HepG2 (cell line): ENCODE results near the gene NOP9. TPM values are rescaled to one million over a fixed set of nuclear protein-coding genes. Genes with fewer than 3 reads are reported as not detected.

Experiments
- ATF7 ChIP-seq, 2 experiments: fragments of 450-650 bp in 1 of 2; sonication (generic) in 1 of 2; formaldehyde crosslinking in 1 of 2; IDR thresholded peaks; 2 replicates each; pipeline versions ENCODE4 v1.4.0 to v1.6.1; 2016 to 2020; ENCODE audit warnings: antibody characterized with exemption in 1 of 2, mild to moderate bottlenecking in 1 of 2, missing genetic modification reagents in 1 of 2
- CENPX ChIP-seq: sonication (generic); formaldehyde crosslinking; IDR thresholded peaks from 2 replicates; pipeline ENCODE4 v1.9.0; 2021; ENCODE audit warnings: mild to moderate bottlenecking, missing genetic modification reagents, moderate library complexity
- FIP1L1 ChIP-seq: fragments of 200-400 bp; formaldehyde crosslinking; IDR thresholded peaks from 2 replicates; pipeline ENCODE4 v1.6.1; 2018; ENCODE audit warnings: low read depth, mild to moderate bottlenecking, low read length, moderate library complexity, borderline replicate concordance; ENCODE audit not compliant: insufficient read depth
- JARID2 ChIP-seq: sonication (generic); formaldehyde crosslinking; IDR thresholded peaks from 2 replicates; pipeline ENCODE4 v1.8.1; 2023; ENCODE audit warnings: missing genetic modification reagents, inconsistent platforms; ENCODE audit not compliant: insufficient replicate concordance
- KLF9 ChIP-seq: IDR thresholded peaks from 2 replicates; pipeline ENCODE4 v1.6.1; 2016; ENCODE audit warnings: low read depth
- MIER3 ChIP-seq: IDR thresholded peaks from 2 replicates; pipeline ENCODE4 v1.6.1; 2016; ENCODE audit warnings: missing compliant biosample characterization, borderline replicate concordance
- ZNF230 ChIP-seq: sonication (generic); formaldehyde crosslinking; IDR thresholded peaks from 2 replicates; pipeline ENCODE4 v1.4.0; 2020; ENCODE audit warnings: mild to moderate bottlenecking, missing genetic modification reagents
- ZNF562 ChIP-seq: sonication (generic); formaldehyde crosslinking; IDR thresholded peaks from 2 replicates; pipeline ENCODE4 v1.8.0; 2022; ENCODE audit warnings: missing genetic modification reagents, borderline replicate concordance
- ZNF737 ChIP-seq: sonication (generic); formaldehyde crosslinking; IDR thresholded peaks from 2 replicates; pipeline ENCODE4 v1.5.0; 2020; ENCODE audit warnings: missing genetic modification reagents, mild to moderate bottlenecking, borderline replicate concordance
- polyA plus RNA-seq, 8 experiments: library from polyadenylated mRNA; depleted of rRNA in 3 of 8; stranded (reverse) in 7 of 8; unstranded in 1 of 8; fragments of >200 nt; fragmentation: Illumina TruSeq in 4 of 8; extraction: Trizol in 4 of 8; gene quantifications; 2 replicates each; pipeline versions ENCODE4 v1.2.1 to v1.2.3, GENCODE V29; 2011 to 2016; ENCODE audit warnings: low read depth in 4 of 8, missing spikeins in 1 of 8, mixed read lengths in 1 of 8; ENCODE audit not compliant: insufficient read depth in 1 of 8
- total RNA-seq, 5 experiments: library from RNA; depleted of rRNA; stranded (reverse); fragments of >200 nt; fragmentation: Illumina TruSeq; extraction: Trizol; gene quantifications; 2 replicates each; pipeline ENCODE4 v1.2.3, GENCODE V29; 2016; ENCODE audit warnings: low read depth in 1 of 5
- TF ChIP-seq, protein P1 (sequence below): sonication (generic); formaldehyde crosslinking; IDR thresholded peaks from 2 replicates; pipeline ENCODE4 v1.8.0; 2022; ENCODE audit warnings: mild to moderate bottlenecking, missing genetic modification reagents, borderline replicate concordance
- TF ChIP-seq, protein P2 (sequence below): sonication (generic); formaldehyde crosslinking; conservative IDR thresholded peaks from 2 replicates; pipeline ENCODE4 v1.4.0; 2020; ENCODE audit warnings: missing genetic modification reagents
- TF ChIP-seq, protein P3 (sequence below): sonication (generic); formaldehyde crosslinking; IDR thresholded peaks from 2 replicates; pipeline ENCODE4 v1.8.0; 2022; ENCODE audit warnings: missing genetic modification reagents, mild to moderate bottlenecking, inconsistent platforms, borderline replicate concordance
- TF ChIP-seq, protein P4 (sequence below): sonication (generic); formaldehyde crosslinking; IDR thresholded peaks from 2 replicates; pipeline ENCODE4 v1.8.1; 2023; ENCODE audit warnings: mild to moderate bottlenecking, missing genetic modification reagents
- TF ChIP-seq, protein P5 (sequence below): sonication (generic); formaldehyde crosslinking; IDR thresholded peaks from 2 replicates; pipeline ENCODE4 v1.4.0; 2020; ENCODE audit warnings: missing genetic modification reagents
- TF ChIP-seq, protein P6 (sequence below): sonication (generic); formaldehyde crosslinking; IDR thresholded peaks from 2 replicates; pipeline ENCODE4 v1.5.0; 2020; ENCODE audit warnings: mild to moderate bottlenecking, low read depth, missing genetic modification reagents, borderline replicate concordance
- TF ChIP-seq, protein P7 (sequence below): sonication (generic); formaldehyde crosslinking; IDR thresholded peaks from 2 replicates; pipeline ENCODE4 v1.8.1; 2023; ENCODE audit warnings: mild to moderate bottlenecking, inconsistent platforms, moderate library complexity, missing genetic modification reagents, borderline replicate concordance

Gene NOP9
- total and polyA plus RNA-seq, 2 of the 13 experiments (the other 11 are each of a cell fraction or from before 2014, with no cell fraction given): 24.5 to 61.6 TPM

DNA sequence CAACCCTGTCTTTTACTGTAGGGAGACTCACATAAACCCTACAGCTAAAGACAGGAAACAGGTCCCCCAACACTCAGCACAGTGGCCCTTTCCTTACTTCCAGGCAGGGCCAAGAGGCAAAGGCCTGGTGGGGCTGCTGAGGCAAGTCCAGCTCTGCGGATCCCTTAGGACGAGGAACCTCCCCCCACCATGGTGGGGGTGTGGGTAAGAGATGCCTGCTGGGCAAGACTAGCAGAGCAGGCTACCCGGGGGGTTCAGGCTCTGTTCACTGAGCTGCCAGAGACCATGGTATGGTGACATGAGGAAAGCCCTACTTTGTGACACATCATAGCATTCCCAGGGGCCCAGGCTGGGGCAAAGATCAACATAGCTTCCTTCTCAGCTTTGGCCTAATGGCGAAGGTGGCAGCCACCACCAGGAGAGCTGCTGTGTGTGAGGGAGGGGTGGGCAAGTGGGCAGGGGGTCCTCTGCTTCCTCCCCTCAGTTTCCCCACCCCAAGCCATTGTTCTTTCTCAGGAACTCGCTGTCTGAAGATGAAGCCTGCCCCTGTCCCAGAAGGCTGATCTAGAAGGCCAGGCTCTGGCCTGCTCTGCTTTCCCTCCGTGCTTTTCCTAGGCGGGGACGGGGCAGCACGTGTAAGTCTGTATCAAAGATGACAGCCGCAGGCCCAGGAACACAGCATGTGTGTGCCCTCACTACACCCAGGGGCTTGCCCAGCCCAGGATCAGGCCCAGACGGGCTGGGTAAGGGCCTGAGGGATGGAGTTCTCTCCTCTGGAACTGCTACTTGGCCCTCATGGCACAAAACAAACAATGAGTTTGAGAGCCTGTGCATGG is 47.1 kb upstream of the NOP9 start (continued):
- TF ChIP-seq, protein P1, sequence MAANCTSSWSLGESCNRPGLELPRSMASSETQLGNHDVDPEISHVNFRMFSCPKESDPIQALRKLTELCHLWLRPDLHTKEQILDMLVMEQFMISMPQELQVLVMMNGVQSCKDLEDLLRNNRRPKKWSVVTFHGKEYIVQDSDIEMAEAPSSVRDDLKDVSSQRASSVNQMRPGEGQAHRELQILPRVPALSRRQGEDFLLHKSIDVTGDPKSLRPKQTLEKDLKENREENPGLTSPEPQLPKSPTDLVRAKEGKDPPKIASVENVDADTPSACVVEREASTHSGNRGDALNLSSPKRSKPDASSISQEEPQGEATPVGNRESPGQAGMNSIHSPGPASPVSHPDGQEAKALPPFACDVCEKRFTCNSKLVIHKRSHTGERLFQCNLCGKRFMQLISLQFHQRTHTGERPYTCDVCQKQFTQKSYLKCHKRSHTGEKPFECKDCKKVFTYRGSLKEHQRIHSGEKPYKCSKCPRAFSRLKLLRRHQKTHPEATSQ (CRISPR knock-in tag): no peak; the same call in 1 of the 2 replicates
- TF ChIP-seq ATF7 (IDR thresholded peaks at IDR 0.05) (no peak), ATF7 (CRISPR knock-in tag; IDR thresholded peaks at IDR 0.05) (no peak), JARID2 (no peak), CENPX (CRISPR knock-in tag) (no peak), ZNF230 (CRISPR knock-in tag) (0 out of 2 replicates have a peak, but pooled peaks have one; percentile 51), KLF9 (CRISPR knock-in tag) (no peak), MIER3 (CRISPR knock-in tag) (no peak), FIP1L1 (no peak), ZNF562 (CRISPR knock-in tag) (no peak), ZNF737 (CRISPR knock-in tag) (no peak)
- TF ChIP-seq, protein P2, sequence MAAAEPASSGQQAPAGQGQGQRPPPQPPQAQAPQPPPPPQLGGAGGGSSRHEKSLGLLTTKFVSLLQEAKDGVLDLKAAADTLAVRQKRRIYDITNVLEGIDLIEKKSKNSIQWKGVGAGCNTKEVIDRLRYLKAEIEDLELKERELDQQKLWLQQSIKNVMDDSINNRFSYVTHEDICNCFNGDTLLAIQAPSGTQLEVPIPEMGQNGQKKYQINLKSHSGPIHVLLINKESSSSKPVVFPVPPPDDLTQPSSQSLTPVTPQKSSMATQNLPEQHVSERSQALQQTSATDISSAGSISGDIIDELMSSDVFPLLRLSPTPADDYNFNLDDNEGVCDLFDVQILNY (CRISPR knock-in tag): no peak
- TF ChIP-seq, protein P3, sequence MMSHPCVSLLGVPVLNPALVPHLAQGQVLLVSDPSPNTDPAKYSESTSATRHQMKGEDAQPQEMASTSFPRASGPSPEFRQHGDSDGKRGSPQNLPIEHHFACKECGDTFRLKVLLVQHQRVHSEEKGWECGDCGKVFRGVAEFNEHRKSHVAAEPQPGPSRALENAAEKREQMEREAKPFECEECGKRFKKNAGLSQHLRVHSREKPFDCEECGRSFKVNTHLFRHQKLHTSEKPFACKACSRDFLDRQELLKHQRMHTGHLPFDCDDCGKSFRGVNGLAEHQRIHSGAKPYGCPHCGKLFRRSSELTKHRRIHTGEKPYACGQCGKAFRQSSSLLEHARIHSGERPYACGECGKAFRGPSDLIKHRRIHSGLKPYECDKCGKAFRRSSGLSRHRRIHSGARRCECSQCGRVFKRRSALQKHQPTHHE (CRISPR knock-in tag): no peak
- TF ChIP-seq, protein P4, sequence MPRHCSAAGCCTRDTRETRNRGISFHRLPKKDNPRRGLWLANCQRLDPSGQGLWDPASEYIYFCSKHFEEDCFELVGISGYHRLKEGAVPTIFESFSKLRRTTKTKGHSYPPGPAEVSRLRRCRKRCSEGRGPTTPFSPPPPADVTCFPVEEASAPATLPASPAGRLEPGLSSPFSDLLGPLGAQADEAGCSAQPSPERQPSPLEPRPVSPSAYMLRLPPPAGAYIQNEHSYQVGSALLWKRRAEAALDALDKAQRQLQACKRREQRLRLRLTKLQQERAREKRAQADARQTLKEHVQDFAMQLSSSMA: no peak
- TF ChIP-seq, protein P5, sequence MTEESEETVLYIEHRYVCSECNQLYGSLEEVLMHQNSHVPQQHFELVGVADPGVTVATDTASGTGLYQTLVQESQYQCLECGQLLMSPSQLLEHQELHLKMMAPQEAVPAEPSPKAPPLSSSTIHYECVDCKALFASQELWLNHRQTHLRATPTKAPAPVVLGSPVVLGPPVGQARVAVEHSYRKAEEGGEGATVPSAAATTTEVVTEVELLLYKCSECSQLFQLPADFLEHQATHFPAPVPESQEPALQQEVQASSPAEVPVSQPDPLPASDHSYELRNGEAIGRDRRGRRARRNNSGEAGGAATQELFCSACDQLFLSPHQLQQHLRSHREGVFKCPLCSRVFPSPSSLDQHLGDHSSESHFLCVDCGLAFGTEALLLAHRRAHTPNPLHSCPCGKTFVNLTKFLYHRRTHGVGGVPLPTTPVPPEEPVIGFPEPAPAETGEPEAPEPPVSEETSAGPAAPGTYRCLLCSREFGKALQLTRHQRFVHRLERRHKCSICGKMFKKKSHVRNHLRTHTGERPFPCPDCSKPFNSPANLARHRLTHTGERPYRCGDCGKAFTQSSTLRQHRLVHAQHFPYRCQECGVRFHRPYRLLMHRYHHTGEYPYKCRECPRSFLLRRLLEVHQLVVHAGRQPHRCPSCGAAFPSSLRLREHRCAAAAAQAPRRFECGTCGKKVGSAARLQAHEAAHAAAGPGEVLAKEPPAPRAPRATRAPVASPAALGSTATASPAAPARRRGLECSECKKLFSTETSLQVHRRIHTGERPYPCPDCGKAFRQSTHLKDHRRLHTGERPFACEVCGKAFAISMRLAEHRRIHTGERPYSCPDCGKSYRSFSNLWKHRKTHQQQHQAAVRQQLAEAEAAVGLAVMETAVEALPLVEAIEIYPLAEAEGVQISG (CRISPR knock-in tag): peak; percentile 77; the same call in 1 of the 2 replicates
- TF ChIP-seq, protein P6, sequence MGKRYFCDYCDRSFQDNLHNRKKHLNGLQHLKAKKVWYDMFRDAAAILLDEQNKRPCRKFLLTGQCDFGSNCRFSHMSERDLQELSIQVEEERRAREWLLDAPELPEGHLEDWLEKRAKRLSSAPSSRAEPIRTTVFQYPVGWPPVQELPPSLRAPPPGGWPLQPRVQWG (CRISPR knock-in tag): no peak
- TF ChIP-seq, protein P7, sequence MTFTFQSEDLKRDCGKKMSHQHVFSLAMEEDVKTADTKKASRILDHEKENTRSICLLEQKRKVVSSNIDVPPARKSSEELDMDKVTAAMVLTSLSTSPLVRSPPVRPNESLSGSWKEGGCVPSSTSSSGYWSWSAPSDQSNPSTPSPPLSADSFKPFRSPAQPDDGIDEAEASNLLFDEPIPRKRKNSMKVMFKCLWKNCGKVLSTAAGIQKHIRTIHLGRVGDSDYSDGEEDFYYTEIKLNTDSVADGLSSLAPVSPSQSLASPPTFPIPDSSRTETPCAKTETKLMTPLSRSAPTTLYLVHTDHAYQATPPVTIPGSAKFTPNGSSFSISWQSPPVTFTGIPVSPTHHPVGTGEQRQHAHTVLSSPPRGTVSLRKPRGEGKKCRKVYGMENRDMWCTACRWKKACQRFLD: 0 out of 2 replicates have a peak, but pooled peaks have one; percentile 67
